ENCODE results near the gene CFAP298. TPM values are rescaled to one million over a fixed set of nuclear protein-coding genes. Genes with fewer than 3 reads are reported as not detected.

CFAP298 gene
- total and polyA plus RNA-seq, 2 donors (not counting 3 experiments of a cell fraction or from before 2014, with no cell fraction given) = 17.6 to 44.1 TPM

- H2AFZ ChIP-seq (ENCODE audit: low read depth, low read length) = no peak overlapping the region
- DNase-seq (ENCODE audit: low read depth, low spot score) = no peak
Measured at GRCh38 chr21:32572574-32573420, 39.4 kb downstream of the CFAP298 start.

More at GRCh38 chr21:32572574-32573420, 39.4 kb downstream of the CFAP298 start:
- dilution Hi-C loops (cut with MboI; ENCODE audit: extremely low pct_ligation_motif_present, low sequenced_read_pairs) (no loop called here), intact Hi-C loops (cut with micrococcal nuclease) (no loop called here)
- Histone ChIP-seq H3K4me1 (ENCODE audit: control insufficient read depth, extremely low read depth, insufficient read depth, low read length) (peaks cover 11% of the 10 kb centered on the region), H4K20me1 (replicated peaks; ENCODE audit: control insufficient read depth, extremely low read depth, insufficient read depth, low read length) (no peaks in the 10 kb centered on the region), H3K4me3 (replicated peaks in 1 of 3; ENCODE audit: insufficient read depth in 1 of 3, low read depth in 1 of 3, low read length in 3 of 3) (no peak overlapping the region), H3K9ac (replicated peaks; ENCODE audit: extremely low read depth, insufficient read depth, low read length) (no peak overlapping the region), H3K9me3 (replicated peaks; ENCODE audit: control insufficient read depth, insufficient read depth, low read length) (no peaks in the 10 kb centered on the region), H3K4me2 (ENCODE audit: insufficient read depth, low read length) (no peak overlapping the region), H3K9me1 (replicated peaks; ENCODE audit: control insufficient read depth, extremely low read depth, insufficient read depth, low read length) (no peaks in the 10 kb centered on the region), H3K27ac (ENCODE audit: insufficient read depth, low read depth, low read length) (no peak overlapping the region), H3K79me2 (ENCODE audit: control insufficient read depth, insufficient read depth, low read length) (no peaks in the 10 kb centered on the region), H3K27me3 (ENCODE audit: control insufficient read depth in 2 of 2, insufficient read depth in 2 of 2, low read length in 2 of 2) (no peaks in the 10 kb centered on the region), H3K36me3 (ENCODE audit: control insufficient read depth in 2 of 2, extremely low read depth in 1 of 2, insufficient read depth in 2 of 2, low read length in 2 of 2) (no peaks in the 10 kb centered on the region)
- TF ChIP-seq MAX (IDR thresholded peaks at IDR 0.05; ENCODE audit: insufficient read depth, insufficient read length) (no peak), FOS (IDR thresholded peaks at IDR 0.05; ENCODE audit: borderline replicate concordance, insufficient read depth, low read length) (no peak), MYC (IDR thresholded peaks at IDR 0.05; ENCODE audit: low read depth, low read length) (no peak), GATA2 (IDR thresholded peaks at IDR 0.05; ENCODE audit: insufficient read depth, insufficient read length, low read depth, low read length) (no peak), POLR2AphosphoS5 (IDR thresholded peaks at IDR 0.05; ENCODE audit: insufficient read depth, low read depth, low read length) (no peak), CTCF (IDR thresholded peaks at IDR 0.05; ENCODE audit: extremely low read depth in 1 of 2, insufficient read depth in 1 of 2, low read depth in 1 of 2, low read length in 2 of 2) (no peak), JUN (IDR thresholded peaks at IDR 0.05; ENCODE audit: borderline replicate concordance, insufficient read depth, insufficient read length, low read depth) (no peak), POLR2A (IDR thresholded peaks at IDR 0.05; ENCODE audit: low read depth, low read length) (no peak), EZH2 (IDR thresholded peaks at IDR 0.05; ENCODE audit: borderline replicate concordance, low read depth, low read length, severe bottlenecking) (no peak)
- POLR2A ChIA-PET = interaction anchor here (0.6 kb wide), 1 partner anchor 171 kb away, joined by 3 read pairs; no protein-coding TSS in a partner anchor
- CTCF ChIA-PET = interaction anchor here (0.7 to 5.7 kb wide), 8 partner anchors 9 to 267 kb away, joined by 3 to 70 read pairs (median 4); partner anchors contain the start of gene TCP10L
- FAIRE-seq = no peak
- no TSS peak for BruUV-seq (replicated peaks)

Data from endothelial cell of umbilical vein (primary cell).